HG03439 (cell line): Measurements from ENCODE around the gene CHID1.
A peak's percentile ranks its signal among the peaks of the same experiment; 100 is the strongest.

Source experiments
- ATAC-seq: cut with Tn5 transposase; IDR thresholded peaks from one replicate; pipeline ENCODE4 v1.9.1; 2021; ENCODE audit warnings: mild to moderate bottlenecking, moderate library complexity; ENCODE audit not compliant: unreplicated experiment

Gene CHID1

GRCh38 chr11:853682-854448 is 56.7 kb downstream of the CHID1 start:
- no peak for ATAC-seq

- no peak for ATAC-seq
These were observed 57.8 kb downstream of the CHID1 start for GRCh38 chr11:852762-853161.

GRCh38 chr11:850775-851763 is 59.5 kb downstream of the CHID1 start:
- no peak for ATAC-seq

- no peak for ATAC-seq
These were observed 60.4 kb downstream of the CHID1 start for GRCh38 chr11:849951-850774.

- no peak for ATAC-seq
These were observed 61.3 kb downstream of the CHID1 start for GRCh38 chr11:849104-849824.

- no peak for ATAC-seq
These were observed 62.2 kb downstream of the CHID1 start for GRCh38 chr11:848380-848931.

- no peak for ATAC-seq
These were observed 62.7 kb downstream of the CHID1 start for GRCh38 chr11:847876-848275.

DNA sequence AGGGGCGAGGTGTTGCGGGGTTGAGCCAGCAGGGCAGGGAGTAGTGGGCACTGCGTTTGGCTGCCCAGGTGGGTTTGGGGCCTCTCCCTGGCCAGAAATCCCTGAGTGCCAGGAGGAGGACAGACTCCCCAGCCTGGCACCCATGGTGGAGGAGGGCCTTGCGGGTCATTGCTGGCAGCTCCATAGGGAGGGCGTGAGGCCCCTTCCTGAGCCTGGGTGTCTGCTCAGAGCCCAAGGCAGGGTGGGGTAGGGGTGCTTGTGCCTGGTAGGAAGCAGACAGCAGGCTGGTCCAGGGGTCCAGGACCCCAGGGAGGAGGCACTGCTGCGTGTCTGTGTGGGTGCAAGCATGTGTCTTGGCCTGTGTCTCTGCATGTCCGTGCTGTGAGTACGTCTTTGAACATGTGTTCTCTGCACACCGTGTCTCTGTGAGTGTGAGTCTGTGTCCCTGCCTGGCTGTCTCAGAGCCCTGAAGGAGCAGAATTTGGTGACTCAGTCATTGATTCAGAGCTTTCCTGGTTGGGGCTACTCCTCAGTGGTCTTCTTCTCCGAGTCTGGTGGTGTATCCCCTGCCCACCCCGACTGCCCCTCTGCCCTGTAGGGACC is 64.0 kb downstream of the CHID1 start:
- ATAC-seq, result no peak

DNA sequence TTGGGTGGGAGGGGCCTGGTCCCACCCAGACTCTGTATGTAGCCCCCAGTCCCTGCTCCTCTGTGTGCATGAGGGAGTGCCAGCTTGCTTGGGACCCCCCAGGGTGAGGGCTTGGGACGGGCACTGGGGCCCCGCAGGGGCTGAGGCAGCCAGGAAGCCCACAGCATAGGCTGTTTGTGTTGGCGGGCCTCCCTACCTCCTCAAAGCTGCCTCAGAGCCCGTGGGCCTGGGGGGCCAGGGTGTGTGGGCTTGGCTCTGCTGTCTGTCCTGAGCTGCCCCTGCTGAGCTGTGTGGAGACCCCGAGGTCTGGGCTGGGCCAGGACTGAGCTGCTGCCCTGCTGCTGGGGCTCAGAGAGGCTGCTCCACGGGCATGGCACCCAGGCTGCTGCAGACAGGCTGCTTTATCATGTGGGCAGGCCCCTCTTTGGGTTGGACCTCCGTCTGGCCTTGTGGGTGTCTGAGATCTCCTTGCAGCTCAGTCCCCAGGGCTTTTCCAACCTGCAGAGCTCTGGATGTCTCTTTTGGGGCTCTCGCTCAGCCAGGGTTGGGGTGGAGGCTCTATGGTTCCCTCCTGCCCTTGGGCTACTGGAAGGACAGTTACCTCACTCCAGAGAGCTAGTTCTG is 64.6 kb downstream of the CHID1 start:
- no peak for ATAC-seq

DNA sequence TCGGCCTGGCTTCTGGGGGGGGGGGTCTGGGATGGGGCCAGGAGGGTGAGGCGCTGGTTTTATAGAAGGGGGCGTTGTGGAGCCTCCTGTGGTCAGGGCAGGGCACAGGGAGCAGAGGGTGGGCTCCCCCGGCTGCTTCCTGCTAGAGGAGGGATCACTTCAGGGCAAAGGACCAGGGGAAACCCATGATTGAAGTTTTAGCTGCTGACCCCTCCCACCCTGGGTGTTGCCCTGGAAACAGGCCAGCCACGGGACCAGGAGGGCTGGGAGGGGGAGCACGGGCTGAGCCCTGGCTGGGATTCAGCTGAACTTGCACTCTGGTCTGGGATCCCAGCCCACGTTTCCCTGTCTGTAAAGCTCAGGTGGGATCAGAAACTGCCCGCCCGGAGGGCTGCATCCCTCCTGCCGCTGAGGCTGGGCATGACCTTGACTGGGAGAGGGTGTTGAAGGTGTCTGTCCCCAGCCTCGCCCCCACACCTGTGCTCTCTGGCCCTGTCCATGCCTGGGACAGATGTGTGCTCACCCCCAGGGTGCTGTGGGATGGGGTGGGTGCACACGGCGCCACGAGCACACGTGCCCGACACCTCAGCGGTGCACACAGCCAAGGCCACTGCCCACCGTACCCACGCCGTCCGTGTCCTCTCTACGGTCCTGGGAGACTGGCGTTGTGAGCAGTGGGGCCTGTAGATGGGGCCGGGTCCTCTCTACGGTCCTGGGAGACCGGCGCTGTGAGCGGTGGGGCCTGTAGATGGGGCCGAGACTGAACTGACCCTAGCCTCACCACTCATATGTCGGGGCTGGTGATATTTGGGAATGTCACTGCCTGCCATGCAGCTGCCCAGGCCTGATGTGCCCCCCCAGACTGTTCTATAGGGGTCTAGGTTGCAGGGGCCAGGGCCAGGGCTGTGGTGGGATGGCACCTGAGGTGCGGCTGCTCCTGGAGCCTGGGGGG is 65.6 kb downstream of the CHID1 start:
- ATAC-seq, result no peak

DNA sequence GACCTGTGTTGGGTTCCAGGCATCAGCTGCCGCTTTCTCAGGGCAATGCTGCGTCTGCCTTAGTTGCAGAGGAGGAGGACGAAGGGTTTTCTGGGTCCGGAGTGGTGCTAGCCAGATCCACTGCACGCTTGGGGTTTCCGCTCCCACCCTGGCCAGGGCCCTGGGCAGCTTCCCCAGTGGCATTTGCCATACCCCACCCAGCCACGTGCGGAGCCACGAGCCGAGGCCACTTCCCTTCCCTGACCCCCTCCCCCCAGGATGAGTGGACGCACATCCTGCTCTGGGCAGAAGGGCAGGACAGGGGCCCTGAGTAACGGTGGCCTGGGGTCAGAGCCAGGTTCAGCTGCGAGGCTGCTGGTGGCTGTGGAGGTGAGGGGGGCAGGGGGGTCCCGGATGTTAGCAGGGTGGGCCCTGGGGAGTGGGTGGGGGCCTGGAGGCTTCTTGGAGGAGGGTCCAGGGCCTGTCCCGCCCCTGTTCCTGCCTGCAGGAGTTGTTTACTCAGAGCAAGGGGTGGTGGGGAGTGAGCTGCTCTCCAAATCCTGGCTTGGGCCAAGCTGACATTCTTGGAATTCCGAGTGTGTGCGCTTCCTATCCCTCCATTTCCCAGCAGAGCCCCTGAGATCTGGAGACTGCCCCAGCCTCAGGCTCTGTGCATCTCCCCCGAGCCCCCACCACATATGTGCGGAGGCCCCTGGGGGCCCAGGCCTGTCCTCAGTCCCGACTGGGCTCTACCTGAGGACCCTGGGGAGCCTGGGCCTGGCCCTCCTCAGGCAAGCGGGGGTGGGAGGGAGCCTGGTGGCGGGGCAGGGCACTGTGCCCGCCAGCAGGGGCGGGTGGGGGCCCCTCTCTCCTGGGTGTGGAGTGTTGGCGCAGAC is 66.6 kb downstream of the CHID1 start:
- ATAC-seq, result no peak

- no peak for ATAC-seq
These were observed 67.4 kb downstream of the CHID1 start for GRCh38 chr11:843086-843734.

DNA sequence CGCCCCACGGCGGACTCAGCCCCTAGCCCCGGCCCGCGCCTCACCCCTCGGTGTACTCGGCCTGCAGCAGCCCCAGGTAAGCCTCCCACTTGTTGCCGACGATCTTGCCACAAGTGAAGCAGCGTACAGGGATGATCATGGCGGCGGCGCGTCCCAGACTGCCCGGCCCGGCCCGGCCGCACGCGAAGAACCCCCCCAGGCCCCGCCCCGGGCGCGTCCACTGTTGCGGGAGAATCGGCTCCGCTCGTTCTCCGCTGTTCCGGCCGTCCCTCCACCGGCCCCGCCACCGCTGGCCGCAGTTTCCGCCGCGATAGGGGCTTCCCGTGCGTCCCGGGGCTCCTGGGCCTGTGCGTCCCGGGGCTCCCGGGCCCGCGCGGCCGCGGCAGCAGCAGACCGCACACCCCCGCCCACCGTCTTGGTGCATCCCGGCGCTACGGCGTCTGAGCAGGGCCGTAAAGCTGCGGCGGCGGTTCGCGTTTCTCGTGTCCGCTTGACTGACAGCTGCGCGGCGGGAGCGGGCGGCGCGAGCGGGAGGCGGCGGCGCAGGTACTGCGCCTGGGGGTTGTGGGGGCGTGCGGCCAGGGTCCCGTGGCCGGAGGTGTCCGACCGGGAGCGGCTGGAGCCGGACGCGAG is 68.1 kb downstream of the CHID1 start, which contains the start of the genes POLR2L and TSPAN4:
Gene POLR2L, minus strand, starts transcription at position 160 of the 633 bp plus-strand sequence. Its CDS starts 21 bp downstream, at position 139.
Gene TSPAN4, plus strand, starts transcription at position 483 of the 633 bp plus-strand sequence. CDS start 7,453 bp downstream, outside the sequence.
- ATAC-seq, result peak; percentile 65

GRCh38 chr11:841981-842369 is 68.6 kb downstream of the CHID1 start:
- no peak for ATAC-seq

- no peak for ATAC-seq
These were observed 70.6 kb downstream of the CHID1 start for GRCh38 chr11:839875-840617.
